DND-41 (cell line): Measurements from ENCODE around the gene IQCE.

ENCODE experiments used
- EZH2 ChIP-seq: IDR thresholded peaks from 3 replicates; pipeline ENCODE4 v1.6.1; 2012; ENCODE audit warnings: borderline replicate concordance, low read depth, mild to moderate bottlenecking, moderate library complexity, low read length, inconsistent platforms; ENCODE audit not compliant: severe bottlenecking
- TF ChIP-seq, protein P1 (sequence below): IDR thresholded peaks from 2 replicates; pipeline ENCODE4 v1.5.1; 2012; ENCODE audit warnings: borderline replicate concordance, low read length, moderate library complexity, mild to moderate bottlenecking; ENCODE audit not compliant: poor library complexity, severe bottlenecking; ENCODE audit errors: extremely low read depth

DNA sequence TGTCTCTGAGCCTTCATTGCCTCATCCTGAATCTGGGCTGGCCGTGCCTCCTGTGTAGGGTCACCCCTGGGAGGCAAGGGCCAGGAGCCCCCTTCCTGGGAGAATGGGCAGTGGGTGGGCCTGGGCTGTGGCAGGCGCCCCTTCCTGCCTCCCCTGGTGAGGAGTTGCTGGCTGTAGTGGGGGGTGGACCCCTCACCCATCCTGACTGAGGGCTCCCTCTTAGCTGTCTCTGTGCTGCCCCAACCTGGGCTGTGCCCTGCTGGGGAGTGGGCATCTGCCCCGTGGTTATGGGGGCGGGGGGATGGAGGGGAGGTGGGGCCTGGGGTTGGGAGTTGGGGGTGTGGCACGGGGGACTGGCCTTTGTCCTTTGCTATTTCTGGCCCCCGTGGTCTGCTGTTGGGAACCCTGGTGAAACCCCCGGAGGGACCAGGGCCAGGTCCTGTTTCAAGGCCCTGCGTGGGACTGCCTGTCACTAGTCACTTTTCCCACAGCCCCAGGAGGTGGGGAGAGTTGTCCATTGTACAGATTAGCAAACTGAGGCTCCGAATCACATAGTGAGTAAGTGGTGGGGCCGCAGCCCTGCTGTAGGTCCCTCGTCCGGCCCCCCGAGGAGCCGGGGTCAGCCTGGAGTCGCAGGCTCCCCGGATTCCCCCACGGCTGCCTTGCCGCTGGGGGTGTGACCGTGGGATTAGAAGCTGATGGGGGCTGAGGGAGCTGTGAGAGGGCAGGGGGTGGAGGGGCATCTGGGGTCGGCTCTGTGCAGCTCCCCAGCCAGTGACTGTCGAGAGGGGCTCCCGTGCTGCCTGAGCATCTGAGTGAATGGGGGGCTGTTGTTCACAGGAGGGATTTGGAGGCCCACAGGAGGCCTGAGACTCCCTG is 75.7 kb downstream of the IQCE start:
- TF ChIP-seq, protein P1, sequence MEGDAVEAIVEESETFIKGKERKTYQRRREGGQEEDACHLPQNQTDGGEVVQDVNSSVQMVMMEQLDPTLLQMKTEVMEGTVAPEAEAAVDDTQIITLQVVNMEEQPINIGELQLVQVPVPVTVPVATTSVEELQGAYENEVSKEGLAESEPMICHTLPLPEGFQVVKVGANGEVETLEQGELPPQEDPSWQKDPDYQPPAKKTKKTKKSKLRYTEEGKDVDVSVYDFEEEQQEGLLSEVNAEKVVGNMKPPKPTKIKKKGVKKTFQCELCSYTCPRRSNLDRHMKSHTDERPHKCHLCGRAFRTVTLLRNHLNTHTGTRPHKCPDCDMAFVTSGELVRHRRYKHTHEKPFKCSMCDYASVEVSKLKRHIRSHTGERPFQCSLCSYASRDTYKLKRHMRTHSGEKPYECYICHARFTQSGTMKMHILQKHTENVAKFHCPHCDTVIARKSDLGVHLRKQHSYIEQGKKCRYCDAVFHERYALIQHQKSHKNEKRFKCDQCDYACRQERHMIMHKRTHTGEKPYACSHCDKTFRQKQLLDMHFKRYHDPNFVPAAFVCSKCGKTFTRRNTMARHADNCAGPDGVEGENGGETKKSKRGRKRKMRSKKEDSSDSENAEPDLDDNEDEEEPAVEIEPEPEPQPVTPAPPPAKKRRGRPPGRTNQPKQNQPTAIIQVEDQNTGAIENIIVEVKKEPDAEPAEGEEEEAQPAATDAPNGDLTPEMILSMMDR, result no peak
- TF ChIP-seq EZH2, result no peak
